GM10248 (cell line): ENCODE results near the gene SYT14.

ENCODE experiments used
- CTCF ChIA-PET: fragments of 300-600 bp; sonication (Branson Sonifier 250); formaldehyde crosslinking; extraction: SDS; loops from one replicate; lab custom pipeline; 2021; ENCODE audit warnings: antibody characterized with exemption; lab: Yijun Ruan, JAX
- POLR2A ChIA-PET: fragments of 350-650 bp; sonication (Branson Sonifier 250); formaldehyde crosslinking; extraction: SDS; loops from one replicate; lab custom pipeline; 2020; ENCODE audit warnings: antibody characterized with exemption; lab: Yijun Ruan, JAX
- DNase-seq: peaks from one replicate; pipeline ENCODE4 v3.0.0; 2012; ENCODE audit errors: extremely low spot score
- CTCF ChIP-seq: IDR thresholded peaks from 2 replicates; pipeline ENCODE4 v1.5.1; 2012; ENCODE audit warnings: mild to moderate bottlenecking, low read depth; ENCODE audit errors: extremely low read depth, missing control alignments, control extremely low read depth

The SYT14 gene

GRCh38 chr1:210213335-210213734 lies 275.3 kb downstream of the SYT14 start:
- ChIA-PET CTCF (no interaction called here), POLR2A (no interaction called here)
- no peak for DNase-seq
- TF ChIP-seq CTCF = no peak

- ChIA-PET CTCF (no interaction called here), POLR2A (no interaction called here)
These were observed 276.8 kb downstream of the SYT14 start for GRCh38 chr1:210214573-210215409.

GRCh38 chr1:210217482-210217881 lies 279.5 kb downstream of the SYT14 start:
- no peak for DNase-seq
- no peak for TF ChIP-seq CTCF
- ChIA-PET POLR2A (no interaction called here), CTCF (no interaction called here)

More at GRCh38 chr1:210214573-210215409, 276.8 kb downstream of the SYT14 start:
- DNase-seq = no peak
- no peak for TF ChIP-seq CTCF

- no peak for DNase-seq
- TF ChIP-seq CTCF = no peak
- CTCF ChIA-PET = no interaction called here
- POLR2A ChIA-PET = no interaction called here
These were observed 280.0 kb downstream of the SYT14 start for GRCh38 chr1:210218047-210218446.
